GM12801 (cell line): Measurements from ENCODE around the gene IRX1.

ENCODE experiments used
- TF ChIP-seq, protein P1 (sequence below): IDR thresholded peaks from one replicate; pipeline ENCODE4 v1.5.1; 2011; ENCODE audit warnings: control low read depth; ENCODE audit not compliant: insufficient read length; ENCODE audit errors: extremely low read depth

The IRX1 gene

DNA sequence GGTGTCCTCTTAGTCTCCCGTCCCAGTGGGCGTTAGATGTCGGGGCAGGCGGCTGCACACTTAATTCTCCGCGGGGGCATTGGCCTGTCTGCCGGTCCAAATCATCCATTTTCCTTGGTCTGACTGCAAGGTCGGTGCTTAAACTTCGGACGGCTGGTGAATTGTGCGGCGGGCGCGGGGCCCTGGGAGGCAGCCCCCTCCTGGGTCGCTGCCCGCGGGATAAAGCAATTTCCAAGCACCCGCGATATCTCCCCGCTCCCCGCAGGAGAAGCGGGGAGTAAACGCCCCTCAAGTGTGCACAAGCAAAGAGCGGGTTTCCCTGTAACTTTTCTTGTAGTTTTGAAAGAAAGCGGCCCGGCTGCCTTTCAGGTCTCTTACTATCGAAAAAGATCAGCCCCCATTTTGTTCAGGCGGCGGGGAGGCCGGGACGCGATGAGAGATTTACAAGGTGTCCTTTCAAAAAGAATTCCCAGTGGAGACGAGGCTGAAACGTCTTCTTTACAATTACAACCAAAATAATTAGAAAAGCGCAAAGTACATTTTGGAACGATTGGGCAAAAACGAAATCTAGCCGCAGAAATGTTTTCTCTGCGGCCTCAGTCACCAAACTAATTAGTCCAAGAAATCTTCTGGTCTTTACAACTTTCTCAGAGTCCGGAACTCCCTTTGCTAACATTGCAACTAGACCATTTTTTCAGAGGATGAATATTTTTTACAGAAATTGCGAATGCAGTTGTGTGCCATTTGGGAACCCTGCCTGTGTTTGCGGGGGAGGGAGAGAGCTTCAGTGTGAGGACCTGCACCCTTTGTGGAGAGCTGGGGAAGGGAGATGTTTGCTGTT, 1.8 kb downstream of the IRX1 start:
- TF ChIP-seq, protein P1, sequence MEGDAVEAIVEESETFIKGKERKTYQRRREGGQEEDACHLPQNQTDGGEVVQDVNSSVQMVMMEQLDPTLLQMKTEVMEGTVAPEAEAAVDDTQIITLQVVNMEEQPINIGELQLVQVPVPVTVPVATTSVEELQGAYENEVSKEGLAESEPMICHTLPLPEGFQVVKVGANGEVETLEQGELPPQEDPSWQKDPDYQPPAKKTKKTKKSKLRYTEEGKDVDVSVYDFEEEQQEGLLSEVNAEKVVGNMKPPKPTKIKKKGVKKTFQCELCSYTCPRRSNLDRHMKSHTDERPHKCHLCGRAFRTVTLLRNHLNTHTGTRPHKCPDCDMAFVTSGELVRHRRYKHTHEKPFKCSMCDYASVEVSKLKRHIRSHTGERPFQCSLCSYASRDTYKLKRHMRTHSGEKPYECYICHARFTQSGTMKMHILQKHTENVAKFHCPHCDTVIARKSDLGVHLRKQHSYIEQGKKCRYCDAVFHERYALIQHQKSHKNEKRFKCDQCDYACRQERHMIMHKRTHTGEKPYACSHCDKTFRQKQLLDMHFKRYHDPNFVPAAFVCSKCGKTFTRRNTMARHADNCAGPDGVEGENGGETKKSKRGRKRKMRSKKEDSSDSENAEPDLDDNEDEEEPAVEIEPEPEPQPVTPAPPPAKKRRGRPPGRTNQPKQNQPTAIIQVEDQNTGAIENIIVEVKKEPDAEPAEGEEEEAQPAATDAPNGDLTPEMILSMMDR, result no peak

DNA sequence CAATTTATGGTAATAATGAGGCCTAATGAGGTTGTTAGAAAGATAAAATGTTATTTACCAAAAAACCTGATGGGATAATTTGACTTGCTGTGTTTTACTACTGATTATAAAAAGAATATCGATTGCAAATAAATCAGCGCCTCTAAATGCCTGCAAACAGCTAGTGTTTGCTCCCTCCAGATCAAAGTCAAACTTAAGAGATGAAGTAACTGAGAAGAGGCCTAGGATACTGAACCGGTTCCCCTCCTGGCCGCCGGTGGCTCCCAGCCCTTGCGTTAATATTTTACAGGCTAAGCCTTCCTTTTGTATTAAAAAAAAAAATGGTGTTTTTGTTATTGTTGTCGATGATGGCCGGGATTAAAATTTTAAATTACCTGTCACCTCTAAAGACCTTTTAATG, 2.6 kb downstream of the IRX1 start:
- TF ChIP-seq, protein P1, result no peak

DNA sequence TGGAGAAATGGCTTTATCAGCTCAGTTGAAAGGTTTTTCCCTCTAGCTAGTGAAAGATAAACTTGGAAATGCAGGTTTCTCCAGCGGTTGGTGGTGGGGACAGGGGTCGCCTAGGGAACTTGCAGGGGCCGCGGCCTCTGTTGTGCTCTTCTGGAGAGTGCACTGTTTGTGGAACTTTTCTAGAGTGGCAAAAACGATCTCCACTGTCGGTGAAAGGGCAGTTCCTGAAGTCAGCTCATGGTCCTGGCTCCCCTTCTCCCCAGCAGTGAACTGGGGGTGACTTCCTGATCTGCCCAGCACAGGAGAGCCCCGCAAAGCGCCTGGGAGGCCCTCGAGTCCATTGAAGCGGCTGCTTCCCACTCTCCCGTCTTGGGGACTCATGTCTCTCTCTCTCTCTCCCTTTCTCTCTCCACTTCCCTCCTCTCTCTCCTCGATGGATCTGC, 3.2 kb downstream of the IRX1 start:
- TF ChIP-seq, protein P1, result no peak

GRCh38 chr5:3599226-3600105, 3.8 kb downstream of the IRX1 start:
- TF ChIP-seq, protein P1, result no peak

GRCh38 chr5:3600106-3601060, 4.8 kb downstream of the IRX1 start:
- TF ChIP-seq, protein P1, result no peak

GRCh38 chr5:3601061-3601710, 5.6 kb downstream of the IRX1 start:
- TF ChIP-seq, protein P1, result no peak
